NCI-H774 (cell line): Measurements from ENCODE around the gene LSMEM2.
"Not testable (repeated sequence)": the region's sequence is repeated elsewhere in the genome, so short reads cannot be mapped to it uniquely, and the experiment has no call there.

ENCODE experiments used
- DNase-seq: peaks from one replicate; lab custom pipeline; 2025; lab: John Stamatoyannopoulos, UW

Gene LSMEM2

GRCh38 chr3:50278880-50279224, at the start of gene LSMEM2:
TSS of gene LSMEM2 (plus strand) at chr3:50279087. CDS start at chr3:50279114, 27 bp downstream.
- no peak for DNase-seq

- no peak for DNase-seq
Measured at GRCh38 chr3:50229490-50229889, 49.4 kb upstream of the LSMEM2 start.

GRCh38 chr3:50230104-50230793, 48.6 kb upstream of the LSMEM2 start:
- DNase-seq, result no peak

- no peak for DNase-seq
Measured at GRCh38 chr3:50230794-50231125, 48.1 kb upstream of the LSMEM2 start.

GRCh38 chr3:50231581-50231980, 47.3 kb upstream of the LSMEM2 start:
- DNase-seq, result no peak

GRCh38 chr3:50232303-50232702, 46.6 kb upstream of the LSMEM2 start:
- no peak for DNase-seq

GRCh38 chr3:50233176-50233575, 45.7 kb upstream of the LSMEM2 start:
- no peak for DNase-seq

- DNase-seq, result peak; percentile 87
Measured at GRCh38 chr3:50235716-50236483, 43.0 kb upstream of the LSMEM2 start, which contains the start of gene GNAI2. TSS of gene GNAI2 (plus strand) at chr3:50236204. CDS start at chr3:50236336, 132 bp downstream.

GRCh38 chr3:50236484-50237132, 42.3 kb upstream of the LSMEM2 start:
- DNase-seq, result no peak

GRCh38 chr3:50237133-50237651, 41.7 kb upstream of the LSMEM2 start:
- DNase-seq, result no peak

- DNase-seq, result peak; percentile 57
Measured at GRCh38 chr3:50237754-50238548, 40.9 kb upstream of the LSMEM2 start.

- no peak for DNase-seq
Measured at GRCh38 chr3:50238549-50239026, 40.3 kb upstream of the LSMEM2 start.

- no peak for DNase-seq
Measured at GRCh38 chr3:50239649-50240048, 39.2 kb upstream of the LSMEM2 start.

GRCh38 chr3:50241163-50241562, 37.7 kb upstream of the LSMEM2 start:
- DNase-seq, result no peak

- DNase-seq, result no peak
Measured at GRCh38 chr3:50241713-50242380, 37.0 kb upstream of the LSMEM2 start.

GRCh38 chr3:50242381-50242770, 36.5 kb upstream of the LSMEM2 start:
- no peak for DNase-seq

GRCh38 chr3:50242851-50243542, 35.9 kb upstream of the LSMEM2 start:
- DNase-seq, result no peak

GRCh38 chr3:50243543-50243895, 35.4 kb upstream of the LSMEM2 start:
- DNase-seq, result no peak

- DNase-seq, result not testable (repeated sequence)
Measured at GRCh38 chr3:50244813-50245212, 34.1 kb upstream of the LSMEM2 start.

- no peak for DNase-seq
Measured at GRCh38 chr3:50245251-50245745, 33.6 kb upstream of the LSMEM2 start.
